ENCODE measurements around the gene C16orf96. TPM values are rescaled to one million over a fixed set of nuclear protein-coding genes. Genes with fewer than 3 reads are reported as not detected.
A peak's percentile ranks its signal among the peaks of the same experiment; 100 is the strongest.

The C16orf96 gene
- total RNA-seq (under 1 TPM; 0.29 to 0.33 TPM), polyA plus RNA-seq (not detected)

GRCh38 chr16:4556112-4556511, at the start of gene C16orf96:
TSS of gene C16orf96 (plus strand) at chr16:4556340. CDS start at chr16:4556490, 150 bp downstream.
- Mint-ChIP-seq H3K36me3 (no peaks in the 10 kb centered on the region), H3K27ac (no peak within 1 kb of the TSS)
- intact Hi-C loops (cut with micrococcal nuclease) = no loop called here

DNA sequence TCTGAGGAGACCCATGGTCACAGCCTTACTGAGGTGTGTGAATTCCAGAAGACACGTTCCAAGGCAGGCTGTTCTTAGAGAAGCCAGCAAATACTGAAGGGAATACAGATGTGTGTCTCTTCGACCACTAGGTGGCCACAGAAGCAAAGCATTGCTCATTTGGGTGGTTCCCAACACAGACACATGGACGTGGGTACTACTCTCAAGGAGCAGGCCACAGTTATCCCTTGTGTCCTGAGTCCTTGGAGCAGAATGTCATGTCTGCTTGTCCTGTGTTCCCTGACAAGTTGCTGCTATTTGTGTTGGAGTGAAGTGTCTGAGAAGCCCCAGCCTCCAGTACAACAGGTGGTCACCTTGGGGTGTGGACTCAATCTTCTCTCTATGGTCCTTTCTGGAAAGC, 49.7 kb upstream of the C16orf96 start:
- DNase-seq = peak; percentile 66 to 73 (median 68)
- peaks cover 40 to 77% (median 60%) of the 10 kb centered on the region in 4 donors for H3K4me1 Mint-ChIP-seq
- no peaks in the 10 kb centered on the region for H3K9me3 Mint-ChIP-seq
- H3K27ac Mint-ChIP-seq = peak overlapping the region; percentile 96 to 100 (median 99)
- Histone ChIP-seq H3K27me3 (ENCODE audit: insufficient read depth, low read length) (no peaks in the 10 kb centered on the region), H3K4me3 (ENCODE audit: low read length in 2 of 2) (peak overlapping the region in 1 of 2 donors; percentile 57), H3K9me3 (ENCODE audit: control insufficient read depth in 1 of 2, low read length in 2 of 2) (no peaks in the 10 kb centered on the region), H3K27ac (ENCODE audit: low read depth, low read length) (peak overlapping the region; percentile 77), H3K4me1 (ENCODE audit: insufficient read depth, low read length) (peaks cover 67% of the 10 kb centered on the region), H3K36me3 (ENCODE audit: insufficient read depth, low read length) (peaks cover 44% of the 10 kb centered on the region)
- no peaks in the 10 kb centered on the region for H3K27me3 Mint-ChIP-seq
- POLR2A ChIA-PET (ENCODE audit: partially characterized antibody) = interaction anchor here (0.6 to 11.8 kb wide), 22 partner anchors 8 to 156 kb away, joined by 3 to 247 read pairs (median 12); partner anchors contain the start of genes CDIP1, CORO7, HMOX2 and MGRN1
- H3K4me3 Mint-ChIP-seq = peak overlapping the region; percentile 49 to 94 (median 80)
- intact Hi-C loops (cut with micrococcal nuclease) = loop anchor here (1.0 kb wide), 5 partner anchors 30 to 450 kb away; partner anchors contain the start of genes HMOX2 and MGRN1
- CTCF ChIA-PET (ENCODE audit: partially characterized antibody) = interaction anchor here (0.6 to 13.3 kb wide), 20 partner anchors 8 to 254 kb away, joined by 3 to 343 read pairs (median 6); partner anchors contain the start of genes C16orf96, CORO7, HMOX2 and MGRN1
- peaks cover 41 to 57% of the 10 kb centered on the region in 2 donors for H3K36me3 Mint-ChIP-seq

More at GRCh38 chr16:4556112-4556511, at the start of gene C16orf96:
- Histone ChIP-seq H3K9me3 (ENCODE audit: control insufficient read depth in 1 of 2, low read length in 2 of 2) (no peaks in the 10 kb centered on the region), H3K36me3 (ENCODE audit: insufficient read depth, low read length) (no peaks in the 10 kb centered on the region), H3K27ac (ENCODE audit: low read depth, low read length) (no peak within 1 kb of the TSS), H3K4me1 (ENCODE audit: insufficient read depth, low read length) (no peaks in the 10 kb centered on the region), H3K4me3 (ENCODE audit: low read length in 2 of 2) (no peak within 1 kb of the TSS), H3K27me3 (ENCODE audit: insufficient read depth, low read length) (no peaks in the 10 kb centered on the region)
- H3K4me1 Mint-ChIP-seq = peaks cover 0 to 1% (median 0%) of the 10 kb centered on the region in 4 donors
- ChIA-PET POLR2A (ENCODE audit: partially characterized antibody) (no interaction called here), CTCF (ENCODE audit: partially characterized antibody) (interaction anchor here (1.0 to 1.2 kb wide), 2 partner anchors 50 to 196 kb away, joined by 4 to 6 read pairs; no protein-coding TSS in a partner anchor)
- DNase-seq = no peak
- peaks cover 0 to 2% (median 0%) of the 10 kb centered on the region in 8 donors for H3K9me3 Mint-ChIP-seq
- H3K4me3 Mint-ChIP-seq = no peak within 1 kb of the TSS
- H3K27me3 Mint-ChIP-seq = no peaks in the 10 kb centered on the region

GRCh38 chr16:4507588-4508345, 48.4 kb upstream of the C16orf96 start:
- H3K9me3 ChIP-seq (ENCODE audit: control insufficient read depth in 1 of 2, low read length in 2 of 2) = no peaks in the 10 kb centered on the region
- H3K36me3 Mint-ChIP-seq = peaks cover 49 to 69% of the 10 kb centered on the region in 2 donors
- peaks cover 56% of the 10 kb centered on the region for H3K4me1 ChIP-seq (ENCODE audit: insufficient read depth, low read length)
- no peaks in the 10 kb centered on the region for H3K27me3 Mint-ChIP-seq
- no peaks in the 10 kb centered on the region for H3K9me3 Mint-ChIP-seq
- peak overlapping the region in 1 of 8 donors; percentile 38 for H3K4me3 Mint-ChIP-seq
- peaks cover 57% of the 10 kb centered on the region for H3K36me3 ChIP-seq (ENCODE audit: insufficient read depth, low read length)
- POLR2A ChIA-PET (ENCODE audit: partially characterized antibody) = interaction anchor here (0.8 to 11.8 kb wide), 10 partner anchors 20 to 108 kb away, joined by 3 to 247 read pairs (median 5); partner anchors contain the start of genes CDIP1, HMOX2 and NMRAL1
- DNase-seq = no peak
- no peaks in the 10 kb centered on the region for H3K27me3 ChIP-seq (ENCODE audit: insufficient read depth, low read length)
- peak overlapping the region; percentile 85 to 100 (median 99) for H3K27ac Mint-ChIP-seq
- intact Hi-C loops (cut with micrococcal nuclease) = no loop called here
- CTCF ChIA-PET (ENCODE audit: partially characterized antibody) = interaction anchor here (0.6 to 13.3 kb wide), 20 partner anchors 9 to 116 kb away, joined by 3 to 343 read pairs (median 4); partner anchors contain the start of genes C16orf96, CDIP1, HMOX2 and MGRN1
- no peak overlapping the region for H3K4me3 ChIP-seq (ENCODE audit: low read length in 2 of 2)
- H3K4me1 Mint-ChIP-seq = peaks cover 40 to 76% (median 57%) of the 10 kb centered on the region in 4 donors
- peak overlapping the region; percentile 77 for H3K27ac ChIP-seq (ENCODE audit: low read depth, low read length)

- ChIA-PET POLR2A (ENCODE audit: partially characterized antibody) (interaction anchor here (1.2 to 11.8 kb wide), 4 partner anchors 14 to 32 kb away, joined by 4 to 247 read pairs (median 78); partner anchors contain the start of genes CDIP1, HMOX2 and NMRAL1), CTCF (ENCODE audit: partially characterized antibody) (interaction anchor here (1.1 to 13.3 kb wide), 7 partner anchors 23 to 106 kb away, joined by 3 to 343 read pairs (median 3); partner anchors contain the start of genes HMOX2 and NMRAL1)
- Mint-ChIP-seq H3K27me3 (no peaks in the 10 kb centered on the region), H3K4me3 (no peak overlapping the region), H3K36me3 (peaks cover 44 to 74% of the 10 kb centered on the region in 2 donors), H3K9me3 (no peaks in the 10 kb centered on the region), H3K4me1 (peaks cover 36 to 74% (median 53%) of the 10 kb centered on the region in 4 donors), H3K27ac (peak overlapping the region in 4 of 7 donors; percentile 61 to 72 (median 66))
- no peaks in the 10 kb centered on the region for H3K9me3 ChIP-seq (ENCODE audit: control insufficient read depth in 1 of 2, low read length in 2 of 2)
- H3K36me3 ChIP-seq (ENCODE audit: insufficient read depth, low read length) = peaks cover 58% of the 10 kb centered on the region
- H3K27ac ChIP-seq (ENCODE audit: low read depth, low read length) = no peak overlapping the region
- DNase-seq = no peak
- peaks cover 52% of the 10 kb centered on the region for H3K4me1 ChIP-seq (ENCODE audit: insufficient read depth, low read length)
- intact Hi-C loops (cut with micrococcal nuclease) = no loop called here
- H3K27me3 ChIP-seq (ENCODE audit: insufficient read depth, low read length) = no peaks in the 10 kb centered on the region
- H3K4me3 ChIP-seq (ENCODE audit: low read length in 2 of 2) = no peak overlapping the region
Measured at GRCh38 chr16:4508806-4509205, 47.3 kb upstream of the C16orf96 start.

DNA sequence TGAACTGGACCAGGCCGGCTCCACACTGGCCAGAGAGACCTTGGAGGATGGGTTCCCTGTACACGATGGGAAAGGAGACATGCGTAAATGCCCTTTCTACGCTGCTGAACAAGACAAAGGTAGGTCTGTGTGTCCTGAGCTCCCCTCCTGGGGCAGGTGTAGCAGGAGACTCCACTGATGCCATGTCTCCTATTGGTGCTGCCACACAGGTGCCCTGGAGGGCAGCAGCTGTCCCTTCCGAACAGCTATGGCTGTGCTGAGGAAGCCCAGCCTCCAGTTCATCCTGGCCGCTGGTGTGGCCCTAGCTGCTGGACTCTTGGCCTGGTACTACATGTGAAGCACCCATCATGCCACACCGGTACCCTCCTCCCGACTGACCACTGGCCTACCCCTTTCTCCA, 46.7 kb upstream of the C16orf96 start:
- Histone ChIP-seq H3K4me3 (ENCODE audit: low read length in 2 of 2) (no peak overlapping the region), H3K27ac (ENCODE audit: low read depth, low read length) (no peak overlapping the region), H3K9me3 (ENCODE audit: control insufficient read depth in 1 of 2, low read length in 2 of 2) (no peaks in the 10 kb centered on the region), H3K36me3 (ENCODE audit: insufficient read depth, low read length) (peaks cover 58% of the 10 kb centered on the region), H3K4me1 (ENCODE audit: insufficient read depth, low read length) (peaks cover 52% of the 10 kb centered on the region), H3K27me3 (ENCODE audit: insufficient read depth, low read length) (no peaks in the 10 kb centered on the region)
- POLR2A ChIA-PET (ENCODE audit: partially characterized antibody) = interaction anchor here (1.3 to 1.6 kb wide), 2 partner anchors 15 to 33 kb away, joined by 5 to 6 read pairs; partner anchors contain the start of gene HMOX2
- H3K36me3 Mint-ChIP-seq = peaks cover 42 to 74% of the 10 kb centered on the region in 2 donors
- H3K9me3 Mint-ChIP-seq = no peaks in the 10 kb centered on the region
- DNase-seq = no peak
- peak overlapping the region in 6 of 7 donors; percentile 22 to 75 (median 66) for H3K27ac Mint-ChIP-seq
- CTCF ChIA-PET (ENCODE audit: partially characterized antibody) = interaction anchor here (1.0 to 13.3 kb wide), 3 partner anchors 25 to 76 kb away, joined by 3 to 343 read pairs (median 203); partner anchors contain the start of genes HMOX2 and NMRAL1
- H3K27me3 Mint-ChIP-seq = no peaks in the 10 kb centered on the region
- H3K4me3 Mint-ChIP-seq = no peak overlapping the region
- H3K4me1 Mint-ChIP-seq = peaks cover 38 to 76% (median 54%) of the 10 kb centered on the region in 4 donors
- intact Hi-C loops (cut with micrococcal nuclease) = no loop called here

- peak overlapping the region in 3 of 8 donors; percentile 13 to 30 (median 27) for H3K4me3 Mint-ChIP-seq
- H3K27ac Mint-ChIP-seq = peak overlapping the region in 6 of 7 donors; percentile 75 to 85 (median 80)
- no peaks in the 10 kb centered on the region for H3K9me3 Mint-ChIP-seq
- Histone ChIP-seq H3K9me3 (ENCODE audit: control insufficient read depth in 1 of 2, low read length in 2 of 2) (no peaks in the 10 kb centered on the region), H3K27me3 (ENCODE audit: insufficient read depth, low read length) (no peaks in the 10 kb centered on the region), H3K4me3 (ENCODE audit: low read length in 2 of 2) (no peak overlapping the region), H3K36me3 (ENCODE audit: insufficient read depth, low read length) (peaks cover 58% of the 10 kb centered on the region), H3K4me1 (ENCODE audit: insufficient read depth, low read length) (peaks cover 52% of the 10 kb centered on the region), H3K27ac (ENCODE audit: low read depth, low read length) (no peak overlapping the region)
- ChIA-PET POLR2A (ENCODE audit: partially characterized antibody) (interaction anchor here (1.2 to 1.6 kb wide), 3 partner anchors 9 to 34 kb away, joined by 3 to 6 read pairs (median 5); partner anchors contain the start of gene HMOX2), CTCF (ENCODE audit: partially characterized antibody) (interaction anchor here (1.0 to 13.3 kb wide), 3 partner anchors 26 to 75 kb away, joined by 3 to 343 read pairs (median 203); partner anchors contain the start of genes HMOX2 and NMRAL1)
- no peaks in the 10 kb centered on the region for H3K27me3 Mint-ChIP-seq
- peaks cover 42 to 74% of the 10 kb centered on the region in 2 donors for H3K36me3 Mint-ChIP-seq
- intact Hi-C loops (cut with micrococcal nuclease) = no loop called here
- no peak for DNase-seq
- peaks cover 39 to 77% (median 56%) of the 10 kb centered on the region in 4 donors for H3K4me1 Mint-ChIP-seq
Measured at GRCh38 chr16:4510131-4510530, 46.0 kb upstream of the C16orf96 start.

Measured in CD4-positive, alpha-beta memory T cell (primary cell).